Liver (tissue), 3 donors: ENCODE measurements around the gene THTPA.

Experiments
- RAD21 ChIP-seq, 2 donors: IDR thresholded peaks; 2 replicates each; pipeline ENCODE4 v1.6.1; 2016; ENCODE audit warnings: antibody characterized with exemption in 2 of 2, mild to moderate bottlenecking in 2 of 2
- RXRA ChIP-seq, 2 donors: IDR thresholded peaks; 2 replicates each; pipeline ENCODE4 v1.6.1; 2017 to 2018; ENCODE audit warnings: antibody characterized with exemption in 2 of 2, mild to moderate bottlenecking in 1 of 2
- SP1 ChIP-seq: IDR thresholded peaks from 2 replicates; pipeline ENCODE4 v1.6.1; 2018; ENCODE audit warnings: antibody characterized with exemption, mild to moderate bottlenecking
- TF ChIP-seq, protein P1 (sequence below): fragments of 150-350 bp; IDR thresholded peaks from 2 replicates; pipeline ENCODE4 v1.5.1; 2017; ENCODE audit warnings: improper control_type of control experiment, low read depth, low read length; ENCODE audit not compliant: missing input control
- TF ChIP-seq, protein P2 (sequence below): IDR thresholded peaks from 2 replicates; pipeline ENCODE4 v1.6.1; 2016; ENCODE audit warnings: antibody characterized with exemption
- TF ChIP-seq, protein P3 (sequence below): IDR thresholded peaks from 2 replicates; pipeline ENCODE4 v1.6.1; 2016; ENCODE audit warnings: antibody characterized with exemption
- donor health status: healthy.
- donor health status: healthy.

GRCh38 chr14:23545740-23546365 is 10.2 kb upstream of the THTPA start:
- TF ChIP-seq, protein P1, sequence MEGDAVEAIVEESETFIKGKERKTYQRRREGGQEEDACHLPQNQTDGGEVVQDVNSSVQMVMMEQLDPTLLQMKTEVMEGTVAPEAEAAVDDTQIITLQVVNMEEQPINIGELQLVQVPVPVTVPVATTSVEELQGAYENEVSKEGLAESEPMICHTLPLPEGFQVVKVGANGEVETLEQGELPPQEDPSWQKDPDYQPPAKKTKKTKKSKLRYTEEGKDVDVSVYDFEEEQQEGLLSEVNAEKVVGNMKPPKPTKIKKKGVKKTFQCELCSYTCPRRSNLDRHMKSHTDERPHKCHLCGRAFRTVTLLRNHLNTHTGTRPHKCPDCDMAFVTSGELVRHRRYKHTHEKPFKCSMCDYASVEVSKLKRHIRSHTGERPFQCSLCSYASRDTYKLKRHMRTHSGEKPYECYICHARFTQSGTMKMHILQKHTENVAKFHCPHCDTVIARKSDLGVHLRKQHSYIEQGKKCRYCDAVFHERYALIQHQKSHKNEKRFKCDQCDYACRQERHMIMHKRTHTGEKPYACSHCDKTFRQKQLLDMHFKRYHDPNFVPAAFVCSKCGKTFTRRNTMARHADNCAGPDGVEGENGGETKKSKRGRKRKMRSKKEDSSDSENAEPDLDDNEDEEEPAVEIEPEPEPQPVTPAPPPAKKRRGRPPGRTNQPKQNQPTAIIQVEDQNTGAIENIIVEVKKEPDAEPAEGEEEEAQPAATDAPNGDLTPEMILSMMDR, result no peak
- no peak for TF ChIP-seq RXRA (IDR thresholded peaks at IDR 0.05)
- TF ChIP-seq RAD21 (IDR thresholded peaks at IDR 0.05), result no peak
- TF ChIP-seq, protein P2, sequence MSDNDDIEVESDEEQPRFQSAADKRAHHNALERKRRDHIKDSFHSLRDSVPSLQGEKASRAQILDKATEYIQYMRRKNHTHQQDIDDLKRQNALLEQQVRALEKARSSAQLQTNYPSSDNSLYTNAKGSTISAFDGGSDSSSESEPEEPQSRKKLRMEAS, result no peak
- TF ChIP-seq, protein P3, sequence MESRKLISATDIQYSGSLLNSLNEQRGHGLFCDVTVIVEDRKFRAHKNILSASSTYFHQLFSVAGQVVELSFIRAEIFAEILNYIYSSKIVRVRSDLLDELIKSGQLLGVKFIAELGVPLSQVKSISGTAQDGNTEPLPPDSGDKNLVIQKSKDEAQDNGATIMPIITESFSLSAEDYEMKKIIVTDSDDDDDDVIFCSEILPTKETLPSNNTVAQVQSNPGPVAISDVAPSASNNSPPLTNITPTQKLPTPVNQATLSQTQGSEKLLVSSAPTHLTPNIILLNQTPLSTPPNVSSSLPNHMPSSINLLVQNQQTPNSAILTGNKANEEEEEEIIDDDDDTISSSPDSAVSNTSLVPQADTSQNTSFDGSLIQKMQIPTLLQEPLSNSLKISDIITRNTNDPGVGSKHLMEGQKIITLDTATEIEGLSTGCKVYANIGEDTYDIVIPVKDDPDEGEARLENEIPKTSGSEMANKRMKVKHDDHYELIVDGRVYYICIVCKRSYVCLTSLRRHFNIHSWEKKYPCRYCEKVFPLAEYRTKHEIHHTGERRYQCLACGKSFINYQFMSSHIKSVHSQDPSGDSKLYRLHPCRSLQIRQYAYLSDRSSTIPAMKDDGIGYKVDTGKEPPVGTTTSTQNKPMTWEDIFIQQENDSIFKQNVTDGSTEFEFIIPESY, result no peak
- TF ChIP-seq SP1, result no peak
